CD4-positive, alpha-beta T cell (primary cell): ENCODE results near the gene C3orf20. TPM values are rescaled to one million over a fixed set of nuclear protein-coding genes. Genes with fewer than 3 reads are reported as not detected.

Source experiments
- ATAC-seq: fragments of 200-7000 bp; cut with Tn5 transposase; one replicate; pipeline ENCODE4 v1.10.0; 2022; ENCODE audit warnings: mild to moderate bottlenecking; ENCODE audit not compliant: poor library complexity
- CTCF ChIA-PET: fragments of 350-600 bp; sonication (Branson Sonifier 250); formaldehyde crosslinking; loops from one replicate; lab custom pipeline; 2021; ENCODE audit warnings: antibody characterized with exemption, inconsistent platforms; lab: Charles Lee
- POLR2A ChIA-PET: fragments of 350-600 bp; sonication (Branson Sonifier 250); formaldehyde crosslinking; loops from one replicate; lab custom pipeline; 2021; ENCODE audit warnings: antibody characterized with exemption, inconsistent platforms; lab: Charles Lee
- DNase-seq, 14 experiments: peaks; one replicate each; pipeline ENCODE4 v3.0.0-alpha.2; 2013 to 2020; ENCODE audit warnings: mixed read lengths in 2 of 14
- H3K27ac ChIP-seq, 2 donors: one replicate each; pipeline versions ENCODE4 v1.5.1 to v1.7.0; 2013; ENCODE audit warnings: low read length in 2 of 2, low read depth in 1 of 2, mild to moderate bottlenecking in 1 of 2
- H3K27me3 ChIP-seq, 2 experiments: 1 replicate in 1 of 2; 2 replicates in 1 of 2; pipeline versions ENCODE4 v1.6.1 to v1.7.0; 2013; ENCODE audit warnings: low read length in 2 of 2, control low read depth in 1 of 2, mild to moderate bottlenecking in 1 of 2, moderate library complexity in 1 of 2; ENCODE audit not compliant: insufficient read depth in 2 of 2, control insufficient read depth in 1 of 2
- H3K36me3 ChIP-seq: one replicate; pipeline ENCODE4 v1.6.1; 2013; ENCODE audit warnings: low read length, control low read depth; ENCODE audit not compliant: insufficient read depth
- H3K4me1 ChIP-seq: one replicate; pipeline ENCODE4 v1.6.1; 2013; ENCODE audit warnings: low read length, control low read depth; ENCODE audit not compliant: insufficient read depth
- H3K4me3 ChIP-seq: one replicate; pipeline ENCODE4 v1.5.1; 2013; ENCODE audit warnings: mild to moderate bottlenecking, low read length, moderate library complexity
- H3K9me3 ChIP-seq, 2 experiments: 1 replicate in 1 of 2; 2 replicates in 1 of 2; pipeline versions ENCODE4 v1.6.1 to v1.7.0; 2013; ENCODE audit warnings: low read length in 2 of 2, mild to moderate bottlenecking in 2 of 2, control low read depth in 1 of 2, moderate library complexity in 1 of 2; ENCODE audit not compliant: control insufficient read depth in 1 of 2, insufficient read depth in 1 of 2
- H3K27ac Mint-ChIP-seq: one replicate; pipeline ENCODE4 v1.8.0; 2020; ENCODE audit warnings: mixed read lengths
- H3K27me3 Mint-ChIP-seq: one replicate; pipeline ENCODE4 v1.8.0; 2021; ENCODE audit warnings: mixed read lengths
- H3K36me3 Mint-ChIP-seq: one replicate; pipeline ENCODE4 v1.8.0; 2021; ENCODE audit warnings: low read depth, mixed read lengths
- H3K4me1 Mint-ChIP-seq: one replicate; pipeline ENCODE4 v1.8.0; 2021; ENCODE audit warnings: low read depth, mixed read lengths
- H3K4me3 Mint-ChIP-seq: one replicate; pipeline ENCODE4 v1.8.0; 2020; ENCODE audit warnings: mild to moderate bottlenecking, mixed read lengths
- H3K9me3 Mint-ChIP-seq: one replicate; pipeline ENCODE4 v1.8.0; 2020; ENCODE audit warnings: mixed read lengths
- intact Hi-C, 2 experiments: fragments of 100-400 bp; cut with DNase I in 1 of 2; cut with micrococcal nuclease in 1 of 2; formaldehyde crosslinking; loops; one replicate each; pipeline versions ENCODE4 v1.15.1 to v1.9.0; 2023 to 2025; cut with DNase I, micrococcal nuclease
- total RNA-seq, 174 experiments: library from RNA in 2 of 174; stranded (reverse) in 2 of 174; gene quantifications; one replicate each; pipeline ENCODE4 v1.2.3 and lab custom pipeline; 2021 to 2026
- TF ChIP-seq, protein P1 (sequence below): fragments of 200-600 bp; IDR thresholded peaks from one replicate; pipeline ENCODE4 v1.8.0; 2022; ENCODE audit warnings: antibody characterized with exemption, mild to moderate bottlenecking

The C3orf20 gene
- total RNA-seq, 2 experiments from 2014 or later, result 0.14 TPM; not detected in 1

DNA sequence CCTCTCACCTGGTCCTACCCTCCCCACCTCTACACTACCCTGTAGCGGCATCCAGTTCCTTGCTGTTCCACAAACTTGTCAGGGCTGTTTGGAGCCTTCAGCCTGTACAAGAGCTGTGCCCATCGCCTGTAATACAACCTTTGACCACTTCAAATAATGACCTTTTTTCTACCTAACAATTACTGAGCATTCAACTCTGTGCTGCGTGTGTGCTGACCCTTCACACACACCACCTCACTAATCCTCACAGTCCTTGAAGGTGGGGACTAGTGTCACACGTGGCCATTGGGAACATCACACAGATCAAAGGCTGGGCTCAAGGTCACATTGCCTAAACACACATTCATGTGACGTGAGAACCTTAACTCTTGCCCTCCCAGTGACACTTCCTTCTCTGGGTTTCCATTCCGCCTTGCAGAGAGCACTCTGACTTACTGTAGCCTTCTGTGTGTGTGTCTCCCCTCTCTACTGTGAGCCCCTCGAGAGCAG lies 3.1 kb downstream of the C3orf20 start:
- H3K9me3 Mint-ChIP-seq, result peaks cover 3% of the 10 kb centered on the region
- intact Hi-C loops, result no loop called here

DNA sequence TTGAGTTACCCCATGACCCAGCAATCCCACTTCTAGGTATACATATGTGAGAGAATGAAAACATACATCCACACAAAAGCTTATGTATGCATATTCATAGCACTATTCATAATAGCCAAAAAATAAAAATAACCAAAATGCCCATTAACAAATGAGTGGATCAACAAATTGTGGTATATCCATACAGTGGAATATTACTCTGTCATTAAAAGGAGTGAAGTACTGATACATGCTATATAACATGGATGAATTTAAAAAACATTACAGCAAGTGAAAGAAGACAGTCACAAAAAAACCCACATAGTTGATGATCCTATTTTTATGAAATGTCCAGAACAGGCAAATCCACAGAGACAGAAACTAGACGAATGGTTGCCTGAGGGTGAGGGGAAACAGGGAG lies 5.2 kb downstream of the C3orf20 start:
- ChIA-PET CTCF (no interaction called here), POLR2A (interaction anchor here (0.6 kb wide), 2 partner anchors 15 to 462 kb away, joined by 3 to 4 read pairs; no protein-coding TSS in a partner anchor)
- no peaks in the 10 kb centered on the region for H3K36me3 Mint-ChIP-seq
- intact Hi-C loops, result no loop called here
- peaks cover 3% of the 10 kb centered on the region for H3K9me3 Mint-ChIP-seq
- H3K36me3 ChIP-seq, result no peaks in the 10 kb centered on the region
- no peaks in the 10 kb centered on the region for H3K4me1 ChIP-seq
- H3K4me3 Mint-ChIP-seq, result no peak overlapping the region
- no peaks in the 10 kb centered on the region for H3K4me1 Mint-ChIP-seq
- H3K9me3 ChIP-seq, result peaks cover 0 to 7% of the 10 kb centered on the region in 2 experiments
- no peak overlapping the region for H3K4me3 ChIP-seq
- H3K27ac ChIP-seq, result no peak overlapping the region
- no peak for ATAC-seq
- no peak overlapping the region for H3K27ac Mint-ChIP-seq
- H3K27me3 Mint-ChIP-seq, result no peaks in the 10 kb centered on the region
- H3K27me3 ChIP-seq, result no peaks in the 10 kb centered on the region
- TF ChIP-seq, protein P1, sequence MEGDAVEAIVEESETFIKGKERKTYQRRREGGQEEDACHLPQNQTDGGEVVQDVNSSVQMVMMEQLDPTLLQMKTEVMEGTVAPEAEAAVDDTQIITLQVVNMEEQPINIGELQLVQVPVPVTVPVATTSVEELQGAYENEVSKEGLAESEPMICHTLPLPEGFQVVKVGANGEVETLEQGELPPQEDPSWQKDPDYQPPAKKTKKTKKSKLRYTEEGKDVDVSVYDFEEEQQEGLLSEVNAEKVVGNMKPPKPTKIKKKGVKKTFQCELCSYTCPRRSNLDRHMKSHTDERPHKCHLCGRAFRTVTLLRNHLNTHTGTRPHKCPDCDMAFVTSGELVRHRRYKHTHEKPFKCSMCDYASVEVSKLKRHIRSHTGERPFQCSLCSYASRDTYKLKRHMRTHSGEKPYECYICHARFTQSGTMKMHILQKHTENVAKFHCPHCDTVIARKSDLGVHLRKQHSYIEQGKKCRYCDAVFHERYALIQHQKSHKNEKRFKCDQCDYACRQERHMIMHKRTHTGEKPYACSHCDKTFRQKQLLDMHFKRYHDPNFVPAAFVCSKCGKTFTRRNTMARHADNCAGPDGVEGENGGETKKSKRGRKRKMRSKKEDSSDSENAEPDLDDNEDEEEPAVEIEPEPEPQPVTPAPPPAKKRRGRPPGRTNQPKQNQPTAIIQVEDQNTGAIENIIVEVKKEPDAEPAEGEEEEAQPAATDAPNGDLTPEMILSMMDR, result no peak
- DNase-seq, result no peak

More for the DNA sequence above, 3.1 kb downstream of the C3orf20 start:
- POLR2A ChIA-PET, result interaction anchor here (1.8 kb wide), 1 partner anchor 26 kb away, joined by 6 read pairs; the partner anchor contains the start of gene CCDC174
- Mint-ChIP-seq H3K27me3 (no peaks in the 10 kb centered on the region), H3K4me3 (no peak overlapping the region), H3K4me1 (no peaks in the 10 kb centered on the region), H3K27ac (no peak overlapping the region), H3K36me3 (peaks cover 8% of the 10 kb centered on the region)
- Histone ChIP-seq H3K4me3 (no peak overlapping the region), H3K36me3 (peaks cover 4% of the 10 kb centered on the region), H3K27me3 (no peaks in the 10 kb centered on the region), H3K27ac (no peak overlapping the region), H3K4me1 (no peaks in the 10 kb centered on the region), H3K9me3 (peaks cover 0 to 7% of the 10 kb centered on the region in 2 experiments)
- TF ChIP-seq, protein P1, result no peak
- DNase-seq (no peak), ATAC-seq (no peak)
- CTCF ChIA-PET, result no interaction called here

DNA sequence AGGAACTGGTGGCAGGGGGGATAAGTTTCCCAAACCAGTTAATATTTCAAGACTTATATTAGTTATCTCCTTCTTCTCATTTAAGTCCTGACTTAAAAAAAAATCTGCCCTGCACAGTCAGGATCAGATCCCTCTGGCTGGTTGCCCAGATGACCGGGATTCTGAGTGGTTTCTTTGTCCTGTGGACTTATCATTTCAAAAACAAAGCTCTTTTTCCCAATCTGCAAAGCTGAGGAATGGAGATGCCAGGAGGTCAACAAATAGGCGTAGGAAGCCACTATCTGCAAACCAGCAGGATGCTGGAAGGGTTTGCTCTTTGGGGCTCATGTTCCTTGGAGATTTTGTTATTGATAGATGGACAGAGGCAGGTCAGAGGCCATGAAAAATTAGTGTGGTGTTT lies 5.8 kb downstream of the C3orf20 start:
- Histone ChIP-seq H3K27me3 (no peaks in the 10 kb centered on the region), H3K4me3 (no peak overlapping the region), H3K9me3 (peaks cover 0 to 7% of the 10 kb centered on the region in 2 experiments), H3K4me1 (no peaks in the 10 kb centered on the region), H3K36me3 (no peaks in the 10 kb centered on the region), H3K27ac (no peak overlapping the region)
- TF ChIP-seq, protein P1, result no peak
- ATAC-seq (no peak), DNase-seq (no peak)
- Mint-ChIP-seq H3K27ac (no peak overlapping the region), H3K9me3 (peaks cover 3% of the 10 kb centered on the region), H3K36me3 (no peaks in the 10 kb centered on the region), H3K4me3 (no peak overlapping the region), H3K4me1 (no peaks in the 10 kb centered on the region), H3K27me3 (no peaks in the 10 kb centered on the region)
- intact Hi-C loops, result no loop called here
- CTCF ChIA-PET, result no interaction called here
- POLR2A ChIA-PET, result interaction anchor here (0.6 kb wide), 1 partner anchor 15 kb away, joined by 3 read pairs; no protein-coding TSS in a partner anchor
